K562 (cell line): ENCODE data around the gene CCDC87. TPM values are rescaled to one million over a fixed set of nuclear protein-coding genes. Genes with fewer than 3 reads are reported as not detected.

Experiments used
- ATAC-seq: fragments of 200-7000 bp; cut with Tn5 transposase; 3 replicates; pipeline ENCODE4 v1.9.1; 2020; ENCODE audit warnings: moderate library complexity
- BruUV-seq: library from RNA; stranded (reverse); fragments of 400-500 nt; replicated peaks from 2 replicates; lab custom pipeline; 2021; lab: Mats Ljungman, UMichigan
- CTCF ChIA-PET: fragments of 300-600 bp; formaldehyde crosslinking; extraction: SDS; loops from one replicate; lab custom pipeline; 2021; ENCODE audit warnings: low intra/inter-chr PET ratio; lab: Yijun Ruan, JAX
- POLR2A ChIA-PET: fragments of 300-600, 350-650 bp; sonication (Branson Sonifier 250); formaldehyde crosslinking; extraction: SDS; loops from one replicate; lab custom pipeline; 2021; ENCODE audit warnings: antibody characterized with exemption, inconsistent platforms; lab: Yijun Ruan, JAX
- DNase-seq, 4 experiments: peaks; one replicate each; pipeline versions ENCODE4 v3.0.0 to v3.0.0-alpha.2; 2011 to 2018; ENCODE audit warnings: low spot score in 3 of 4, mixed read lengths in 3 of 4; ENCODE audit errors: extremely low read depth in 1 of 4
- FAIRE-seq: peaks from 2 replicates; lab custom pipeline; 2011; peaks lifted over from hg19 to GRCh38; lab: Jason Lieb, UNC
- H2AFZ ChIP-seq: 2 replicates; pipeline ENCODE4 v1.6.0; 2011; ENCODE audit warnings: low read depth, low read length, control low read depth, inconsistent platforms
- H3K27ac ChIP-seq: fragments of 200-600 bp; 3 replicates; pipeline ENCODE4 v1.8.0; 2011; ENCODE audit warnings: low read depth, mild to moderate bottlenecking, control low read depth, inconsistent platforms, low read length, moderate library complexity, mixed read lengths; ENCODE audit errors: extremely low read depth
- H3K27me3 ChIP-seq, 2 experiments: fragments of 300-600 bp in 1 of 2; 2 replicates in 1 of 2; 3 replicates in 1 of 2; pipeline versions ENCODE4 v1.6.0 to v1.8.0; 2011; ENCODE audit warnings: inconsistent platforms in 2 of 2, low read length in 2 of 2, mild to moderate bottlenecking in 1 of 2, mixed read lengths in 1 of 2, moderate library complexity in 1 of 2; ENCODE audit not compliant: control insufficient read depth in 2 of 2, insufficient read depth in 2 of 2
- H3K36me3 ChIP-seq: fragments of 300-600 bp; 3 replicates; pipeline ENCODE4 v1.8.0; 2011; ENCODE audit warnings: mild to moderate bottlenecking, low read length, inconsistent platforms; ENCODE audit not compliant: control insufficient read depth, insufficient read depth
- H3K4me1 ChIP-seq, 2 experiments: fragments of 200-600 bp in 1 of 2; replicated peaks in 1 of 2; 2 replicates in 1 of 2; 3 replicates in 1 of 2; pipeline versions ENCODE4 v1.5.1 to v1.8.0; 2011; ENCODE audit warnings: inconsistent platforms in 2 of 2, low read length in 2 of 2, mild to moderate bottlenecking in 1 of 2, mixed read lengths in 1 of 2, moderate library complexity in 1 of 2; ENCODE audit not compliant: control insufficient read depth in 2 of 2, insufficient read depth in 2 of 2
- H3K4me2 ChIP-seq: 2 replicates; pipeline ENCODE4 v1.6.1; 2011; ENCODE audit warnings: low read length, control low read depth, inconsistent platforms, mixed read lengths; ENCODE audit not compliant: insufficient read depth
- H3K4me3 ChIP-seq: fragments of 200-600 bp; sonication (generic), shearing (Covaris generic); 2 replicates; pipeline ENCODE4 v1.5.1; 2016; ENCODE audit warnings: control low read depth, inconsistent platforms
- H3K79me2 ChIP-seq: fragments of 200-600 bp; 3 replicates; pipeline ENCODE4 v1.8.0; 2011; ENCODE audit warnings: low read length, inconsistent platforms; ENCODE audit not compliant: control insufficient read depth, insufficient read depth
- H3K9ac ChIP-seq, 2 experiments: 2 replicates each; pipeline versions ENCODE4 v1.6.0 to v1.6.1; 2011; ENCODE audit warnings: low read depth in 2 of 2, low read length in 2 of 2, control low read depth in 1 of 2, inconsistent platforms in 1 of 2, mild to moderate bottlenecking in 1 of 2, mixed read lengths in 1 of 2; ENCODE audit not compliant: insufficient read depth in 1 of 2
- H3K9me1 ChIP-seq: one replicate; pipeline ENCODE4 v1.6.0; 2011; ENCODE audit warnings: inconsistent platforms, mild to moderate bottlenecking, low read length, moderate library complexity; ENCODE audit not compliant: control insufficient read depth, insufficient read depth
- H3K9me3 ChIP-seq: replicated peaks from 2 replicates; pipeline ENCODE4 v1.5.1; 2011; ENCODE audit warnings: low read depth, low read length, inconsistent platforms; ENCODE audit not compliant: control insufficient read depth, insufficient read depth
- H4K20me1 ChIP-seq: replicated peaks from 2 replicates; pipeline ENCODE4 v1.6.1; 2011; ENCODE audit warnings: low read length, inconsistent platforms, mixed read lengths; ENCODE audit not compliant: control insufficient read depth, insufficient read depth
- ARNT ChIP-seq, 2 experiments: fragments of 450-650 bp; IDR thresholded peaks; 2 replicates each; pipeline ENCODE4 v1.6.1; 2016; ENCODE audit warnings: mild to moderate bottlenecking in 1 of 2
- CTCFL ChIP-seq: IDR thresholded peaks from 2 replicates; pipeline ENCODE4 v1.6.1; 2011; ENCODE audit warnings: borderline replicate concordance, low read depth, mild to moderate bottlenecking, moderate library complexity, low read length; ENCODE audit not compliant: insufficient read depth, poor library complexity, severe bottlenecking
- E2F6 ChIP-seq, 2 experiments: IDR thresholded peaks; 2 replicates each; pipeline ENCODE4 v1.6.1; 2011; ENCODE audit warnings: borderline replicate concordance in 1 of 2, control low read depth in 1 of 2, low read depth in 1 of 2, low read length in 1 of 2, mild to moderate bottlenecking in 1 of 2, mixed read lengths in 1 of 2, moderate library complexity in 1 of 2; ENCODE audit not compliant: insufficient read depth in 1 of 2, insufficient read length in 1 of 2, poor library complexity in 1 of 2, severe bottlenecking in 1 of 2; ENCODE audit errors: extremely low read depth in 1 of 2
- HOMEZ ChIP-seq: fragments of 250-450 bp; sonication (Bioruptor Pico); IDR thresholded peaks from 2 replicates; pipeline ENCODE4 v1.4.0; 2020; ENCODE audit warnings: mild to moderate bottlenecking, moderate library complexity
- MAFG ChIP-seq: fragments of 450-650 bp; conservative IDR thresholded peaks from 2 replicates; pipeline ENCODE4 v1.6.1; 2016; ENCODE audit warnings: missing genetic modification characterization, missing compliant biosample characterization
- MITF ChIP-seq: IDR thresholded peaks from 2 replicates; pipeline ENCODE4 v1.6.1; 2014; ENCODE audit warnings: antibody characterized with exemption
- MTA1 ChIP-seq: fragments of 450-650 bp; IDR thresholded peaks from 2 replicates; pipeline ENCODE4 v1.6.1; 2017; ENCODE audit warnings: borderline replicate concordance
- RCOR1 ChIP-seq, 2 experiments: IDR thresholded peaks; 2 replicates each; pipeline ENCODE4 v1.6.1; 2012; ENCODE audit warnings: low read depth in 2 of 2, low read length in 2 of 2, borderline replicate concordance in 1 of 2, improper control_type of control experiment in 1 of 2
- SRF ChIP-seq, 2 experiments: fragments of 250-450, 450-650 bp in 1 of 2; sonication (Bioruptor Pico) in 1 of 2; sonication (generic) in 1 of 2; formaldehyde crosslinking; IDR thresholded peaks; 2 replicates each; pipeline versions ENCODE4 v1.5.0 to v1.5.1; 2020 to 2022; ENCODE audit warnings: mild to moderate bottlenecking in 1 of 2, missing genetic modification reagents in 1 of 2
- TBP ChIP-seq: optimal IDR thresholded peaks from 2 replicates; pipeline ENCODE3; 2011; ENCODE audit warnings: low read depth, low read length, improper control_type of control experiment
- ZNF644 ChIP-seq: fragments of 200-800 bp; sonication (Bioruptor generic); IDR thresholded peaks from 2 replicates; pipeline ENCODE4 v1.6.1; 2016; ENCODE audit warnings: low read depth, missing genetic modification characterization, missing compliant biosample characterization
- WGBS: fragments of 100-300 bp; shearing (Covaris generic); methylation state at CpG from one replicate; pipeline ENCODE4 v1.1.6; 2016; ENCODE audit warnings: low coverage, mixed read lengths; ENCODE audit not compliant: insufficient coverage; ENCODE audit errors: missing lambda C conversion rate; 5-methylcytosine and 5-hydroxymethylcytosine counted together
- in situ Hi-C: fragments of 300-500 bp; cut with MboI; formaldehyde crosslinking; loops from 4 replicates; pipeline ENCODE4 v1.15.0; 2018; ENCODE audit warnings: inconsistent platforms, mixed read lengths
- intact Hi-C: fragments of 100-400 bp; cut with micrococcal nuclease; formaldehyde crosslinking; loops from 2 replicates; pipeline ENCODE4 v1.14.2; 2022
- polyA plus RNA-seq, 8 experiments: library from polyadenylated mRNA; depleted of rRNA in 4 of 8; stranded (reverse) in 5 of 8; unstranded in 3 of 8; fragments of >200 nt; fragmentation: Nextera tagmentation in 2 of 8; fragmentation: Illumina TruSeq in 1 of 8; extraction: Ambion mirVana in 2 of 8; extraction: Trizol in 1 of 8; gene quantifications; 2 replicates each; pipeline versions ENCODE4 v1.2.1 to v1.2.3, GENCODE V29; 2011 to 2014; ENCODE audit warnings: inconsistent platforms in 1 of 8, missing spikeins in 1 of 8
- total RNA-seq, 7 experiments: library from RNA; depleted of rRNA in 6 of 7; stranded (reverse); fragments of >200 nt in 6 of 7; fragmentation: Illumina TruSeq in 2 of 7; extraction: Trizol in 2 of 7; gene quantifications; 2 replicates each; pipeline versions ENCODE4 v1.2.1 to v1.2.3, GENCODE V29; 2011 to 2021; ENCODE audit warnings: low replicate concordance in 1 of 7
- TF ChIP-seq, protein P1 (sequence below): fragments of 250-450 bp; sonication (Bioruptor Pico); IDR thresholded peaks from 2 replicates; pipeline ENCODE4 v1.4.0; 2020; ENCODE audit warnings: mild to moderate bottlenecking, moderate library complexity, borderline replicate concordance

CCDC87 gene
- total and polyA plus RNA-seq, 9 of the 15 experiments (the other 6 are each of a cell fraction or from before 2014, with no cell fraction given) = 0.03 to 0.44 (median 0.15) TPM; not detected in 1

GRCh38 chr11:66554602-66555001 is 38.3 kb downstream of the CCDC87 start:
- Histone ChIP-seq H3K9me1 (no peaks in the 10 kb centered on the region), H2AFZ (no peak overlapping the region), H3K27ac (no peak overlapping the region), H3K27me3 (peaks cover 0 to 4% of the 10 kb centered on the region in 2 experiments; a peak in 1 of 5 replicates), H3K4me2 (no peak overlapping the region), H4K20me1 (no peaks in the 10 kb centered on the region), H3K4me1 (peaks cover 5 to 16% of the 10 kb centered on the region in 2 experiments; a peak in 4 of 5 replicates), H3K36me3 (no peaks in the 10 kb centered on the region), H3K4me3 (no peak overlapping the region), H3K9ac (no peak overlapping the region; a peak in 1 of 4 replicates), H3K79me2 (no peaks in the 10 kb centered on the region), H3K9me3 (no peaks in the 10 kb centered on the region)
- FAIRE-seq (no peak), ATAC-seq (no peak), DNase-seq (no peak)
- WGBS = 27% methylated on average over 5 of the region's 5 CpGs
- no TSS peak for BruUV-seq
- CTCF ChIA-PET = no interaction called here
- intact Hi-C loops (no loop called here), in situ Hi-C loops (loop anchor here (10.0 kb wide), 1 partner anchor 260 kb away; no protein-coding TSS in a partner anchor)
- POLR2A ChIA-PET = interaction anchor here (0.9 kb wide), 1 partner anchor 10 kb away, joined by 3 read pairs; no protein-coding TSS in a partner anchor
- TF ChIP-seq CTCFL (no peak), MITF (no peak), MTA1 (no peak), RCOR1 (IDR thresholded peaks at IDR 0.05; ENCODE audit: borderline replicate concordance in 1 of 2, low read depth in 2 of 2, low read length in 2 of 2) (no peak), SRF (CRISPR knock-in tag; IDR thresholded peaks at IDR 0.05) (no peak), ZNF644 (tag) (no peak), ARNT (IDR thresholded peaks at IDR 0.05) (no peak), MAFG (tag) (no peak), E2F6 (IDR thresholded peaks at IDR 0.05; ENCODE audit: borderline replicate concordance in 1 of 2, extremely low read depth in 1 of 2, insufficient read depth in 1 of 2, insufficient read length in 1 of 2, low read depth in 1 of 2, low read length in 1 of 2, poor library complexity in 1 of 2, severe bottlenecking in 1 of 2) (no peak), TBP (no peak), HOMEZ (CRISPR knock-in tag) (no peak)
- TF ChIP-seq, protein P1, sequence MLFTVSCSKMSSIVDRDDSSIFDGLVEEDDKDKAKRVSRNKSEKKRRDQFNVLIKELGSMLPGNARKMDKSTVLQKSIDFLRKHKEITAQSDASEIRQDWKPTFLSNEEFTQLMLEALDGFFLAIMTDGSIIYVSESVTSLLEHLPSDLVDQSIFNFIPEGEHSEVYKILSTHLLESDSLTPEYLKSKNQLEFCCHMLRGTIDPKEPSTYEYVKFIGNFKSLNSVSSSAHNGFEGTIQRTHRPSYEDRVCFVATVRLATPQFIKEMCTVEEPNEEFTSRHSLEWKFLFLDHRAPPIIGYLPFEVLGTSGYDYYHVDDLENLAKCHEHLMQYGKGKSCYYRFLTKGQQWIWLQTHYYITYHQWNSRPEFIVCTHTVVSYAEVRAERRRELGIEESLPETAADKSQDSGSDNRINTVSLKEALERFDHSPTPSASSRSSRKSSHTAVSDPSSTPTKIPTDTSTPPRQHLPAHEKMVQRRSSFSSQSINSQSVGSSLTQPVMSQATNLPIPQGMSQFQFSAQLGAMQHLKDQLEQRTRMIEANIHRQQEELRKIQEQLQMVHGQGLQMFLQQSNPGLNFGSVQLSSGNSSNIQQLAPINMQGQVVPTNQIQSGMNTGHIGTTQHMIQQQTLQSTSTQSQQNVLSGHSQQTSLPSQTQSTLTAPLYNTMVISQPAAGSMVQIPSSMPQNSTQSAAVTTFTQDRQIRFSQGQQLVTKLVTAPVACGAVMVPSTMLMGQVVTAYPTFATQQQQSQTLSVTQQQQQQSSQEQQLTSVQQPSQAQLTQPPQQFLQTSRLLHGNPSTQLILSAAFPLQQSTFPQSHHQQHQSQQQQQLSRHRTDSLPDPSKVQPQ = no peak
